Measurements from ENCODE around the gene MXD4.

MXD4 gene

DNA sequence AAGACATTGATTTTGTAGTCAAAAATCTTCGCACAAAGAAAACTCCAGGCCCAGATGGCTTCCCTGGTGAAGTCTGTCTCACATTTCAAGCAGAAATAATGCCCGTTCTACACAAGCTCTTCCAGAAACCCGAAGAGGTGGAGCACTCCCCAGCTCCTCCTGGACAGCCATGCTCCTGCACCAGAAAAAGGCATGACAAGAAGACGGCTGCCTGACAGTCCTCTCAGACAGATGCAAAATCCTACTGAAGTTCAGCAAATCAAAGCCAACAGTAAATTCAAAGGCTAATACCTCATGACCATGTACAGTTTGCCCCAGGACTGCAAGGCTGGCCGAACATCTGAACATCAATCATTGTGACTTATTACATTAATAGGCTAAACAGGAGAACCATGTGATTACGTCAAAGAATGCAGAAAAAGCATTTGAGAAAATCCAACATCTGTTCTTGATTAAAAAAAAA, 30.8 kb upstream of the MXD4 start:
- no peak for DNase-seq (ENCODE audit: low read depth)

DNA sequence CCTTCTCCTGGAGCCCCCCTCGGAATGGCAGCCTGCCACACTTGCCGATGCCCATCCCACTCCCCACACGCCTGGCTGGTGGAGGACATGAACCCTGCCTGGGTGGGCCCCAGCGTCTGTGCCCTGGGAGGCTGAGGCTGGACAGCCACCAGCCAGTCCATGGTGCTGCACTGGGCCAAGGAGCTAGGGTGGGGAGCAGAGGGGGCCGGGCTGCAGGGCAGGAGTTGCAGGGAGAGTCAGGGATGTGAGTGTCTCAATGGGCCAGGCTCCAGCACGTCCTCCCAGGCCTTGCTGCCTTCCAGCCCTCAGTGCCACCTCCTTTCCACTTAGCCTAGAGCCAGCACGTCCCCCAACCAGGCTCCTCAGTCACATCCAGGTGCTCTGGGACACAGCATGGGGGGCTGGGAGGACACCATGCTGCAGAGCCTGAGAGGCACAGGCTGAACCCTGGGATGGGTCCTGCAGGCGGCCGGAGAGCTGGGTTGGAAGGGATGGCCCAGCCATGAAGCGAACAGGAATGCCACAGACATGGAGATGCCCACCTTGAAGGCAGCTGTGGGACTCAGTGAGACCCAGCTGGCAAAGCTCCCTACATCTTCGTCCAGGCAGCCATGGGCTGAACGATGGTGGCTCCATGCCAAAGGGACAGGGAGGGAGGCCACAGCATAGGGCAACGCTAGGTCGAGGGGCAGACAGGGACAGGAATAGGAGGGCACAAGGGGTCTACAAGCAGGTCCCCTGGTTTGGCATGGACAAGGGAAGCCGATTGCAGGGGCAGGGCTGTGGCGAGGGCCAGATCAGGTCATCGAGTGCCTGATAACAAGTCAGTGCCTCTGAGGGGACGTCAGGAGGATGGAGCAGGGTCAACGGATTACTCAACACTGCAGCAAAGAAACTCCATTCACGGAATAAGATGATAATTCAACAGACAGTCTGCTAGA, 30.1 kb upstream of the MXD4 start:
- no peak for DNase-seq (ENCODE audit: low read depth)

DNA sequence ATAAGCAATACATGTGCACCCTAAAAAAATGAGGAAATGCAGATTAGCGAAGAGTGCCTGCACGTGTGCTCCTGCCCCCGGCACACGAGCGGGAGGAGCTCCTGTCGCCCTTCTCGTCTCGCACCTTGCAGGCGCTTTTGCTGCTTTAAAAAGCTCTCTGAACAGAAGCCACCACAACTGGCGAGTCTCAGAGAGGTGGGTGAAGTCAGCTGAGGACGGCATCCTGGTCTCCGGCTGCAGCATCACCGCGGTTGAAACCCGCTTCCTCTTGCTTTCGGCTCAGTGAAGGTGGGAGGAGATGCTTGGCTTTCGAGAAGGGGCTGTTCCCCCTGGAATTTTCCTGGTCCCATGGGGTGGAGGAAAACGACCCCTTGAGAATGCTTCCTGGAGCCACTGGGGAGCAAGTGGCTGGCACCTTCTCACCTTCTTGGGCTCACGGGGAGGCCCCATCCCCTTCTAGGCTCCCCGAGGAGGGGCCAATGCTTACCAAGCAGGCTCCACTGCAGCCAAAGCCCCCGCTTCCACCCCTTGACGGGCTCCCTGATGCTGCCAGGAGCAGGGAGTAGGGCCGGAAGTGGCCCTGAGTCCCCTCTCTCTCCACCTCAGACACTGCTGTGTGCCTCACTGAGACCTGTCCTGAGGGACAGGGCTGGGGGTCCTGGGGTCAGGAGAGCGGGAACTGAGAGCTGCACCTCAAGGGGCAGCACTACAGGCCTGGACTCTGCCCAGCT, 29.2 kb upstream of the MXD4 start:
- peak; percentile 66 for DNase-seq (ENCODE audit: low read depth)

DNA sequence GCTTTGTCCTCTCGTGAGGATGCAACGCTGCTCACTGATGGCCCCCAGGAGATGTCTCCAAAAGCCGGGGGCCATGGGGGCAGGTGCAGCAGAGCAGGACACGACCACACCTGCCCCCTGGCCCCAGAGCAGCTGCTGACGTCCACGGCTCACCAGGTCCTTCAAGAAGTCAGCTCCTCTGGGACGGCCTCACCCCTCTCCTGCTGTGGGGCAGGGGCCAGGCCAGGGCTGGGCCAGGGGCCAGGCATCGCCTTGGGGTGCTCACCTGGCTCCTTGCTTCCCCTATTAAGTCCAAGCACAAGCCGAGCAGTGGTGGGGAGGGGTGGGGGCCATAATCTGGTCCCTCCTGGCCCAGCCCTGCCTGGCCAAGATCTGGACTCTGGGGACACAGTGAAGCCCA, 28.6 kb upstream of the MXD4 start:
- no peak for DNase-seq (ENCODE audit: low read depth)

DNA sequence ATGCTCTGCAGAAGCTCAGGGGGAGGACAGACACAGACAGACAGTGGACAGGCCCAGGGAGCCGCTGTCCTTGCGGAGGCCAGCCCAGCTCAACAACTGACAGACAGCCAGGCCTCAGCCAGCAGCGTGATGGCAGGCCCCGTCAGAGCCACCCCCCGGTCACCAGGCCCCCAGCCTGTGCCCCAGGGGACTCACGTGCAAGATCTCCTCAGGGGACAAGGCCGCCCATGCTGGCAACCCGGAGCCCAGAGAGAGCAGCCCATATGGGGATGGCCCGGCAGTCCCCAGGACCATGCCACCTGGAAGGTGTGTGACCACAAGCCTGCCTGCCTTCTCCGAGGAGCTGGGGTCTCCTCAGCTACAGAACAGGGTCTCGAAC, 28.0 kb upstream of the MXD4 start:
- DNase-seq (ENCODE audit: low read depth) = no peak

DNA sequence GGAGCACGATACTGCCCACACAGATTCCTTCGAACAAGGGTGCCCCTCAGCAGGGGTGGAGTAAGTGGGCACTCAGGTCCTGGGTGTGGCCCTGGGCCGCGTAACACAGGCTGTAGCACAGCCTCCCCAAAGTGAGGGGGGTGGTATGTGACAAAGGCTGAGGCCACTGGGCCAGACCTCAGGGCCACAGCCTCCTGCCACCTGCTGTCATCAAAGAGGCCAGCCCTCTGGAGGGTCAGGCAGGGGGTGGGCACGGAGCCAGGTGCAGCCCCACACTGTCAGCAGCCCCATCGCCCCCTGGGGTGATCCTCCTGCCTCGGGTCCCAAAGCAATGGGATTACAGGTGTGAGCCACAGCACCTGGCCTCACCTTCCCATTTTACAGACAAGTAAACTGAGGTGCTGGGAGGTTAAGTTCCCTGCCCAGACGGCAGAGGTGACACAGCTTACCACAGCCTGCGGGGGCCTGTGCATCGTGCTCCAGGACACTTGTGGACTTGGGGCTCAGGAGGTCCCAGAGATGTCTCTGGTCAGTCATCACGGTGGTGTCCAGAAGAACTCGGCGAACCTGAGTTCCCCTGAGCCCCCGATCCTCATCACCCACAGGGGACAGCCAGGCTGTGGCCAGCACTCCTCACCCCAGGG, 27.5 kb upstream of the MXD4 start:
- DNase-seq (ENCODE audit: low read depth) = no peak

DNA sequence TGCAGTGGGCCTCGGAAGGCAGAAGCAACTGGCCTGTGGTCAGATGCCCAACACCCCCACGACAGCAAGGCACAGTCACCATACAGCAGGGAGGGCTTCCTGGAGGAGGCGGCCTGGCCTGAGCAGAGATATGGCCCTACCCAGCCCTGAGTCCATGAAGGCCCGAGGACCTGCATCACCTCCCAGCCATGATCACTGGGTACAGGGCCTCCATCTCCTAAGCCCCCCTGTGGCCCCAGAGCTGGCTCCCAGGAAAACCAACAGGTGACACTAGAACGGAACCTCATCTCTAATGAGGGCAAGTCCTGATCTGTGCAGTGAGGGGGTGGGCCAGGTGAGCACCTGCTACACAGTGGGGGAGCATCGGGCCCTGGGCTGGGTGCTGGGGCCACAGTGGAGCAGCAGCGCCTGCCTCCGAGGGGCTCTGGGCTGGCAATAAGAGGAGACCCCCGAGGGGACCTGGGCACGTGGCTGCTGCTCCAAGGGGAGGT, 26.2 kb upstream of the MXD4 start:
- no peak for DNase-seq (ENCODE audit: low read depth)

DNA sequence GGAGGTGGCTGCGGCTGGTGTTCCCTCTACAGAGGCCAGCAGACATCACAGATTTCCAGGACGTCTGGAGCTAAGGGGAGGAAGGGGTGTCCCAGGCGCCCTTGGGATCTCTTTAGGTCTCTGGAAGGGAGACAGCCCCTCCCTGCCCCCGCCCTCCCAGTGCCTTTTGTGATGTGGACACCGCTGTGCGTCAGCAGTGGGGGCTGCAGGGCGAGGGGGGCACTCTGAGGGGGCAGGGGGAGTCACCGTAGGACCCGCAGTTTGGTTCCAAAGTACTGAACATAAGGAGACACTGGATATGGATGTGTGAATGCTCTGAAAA, 25.6 kb upstream of the MXD4 start:
- no peak for DNase-seq (ENCODE audit: low read depth)

DNA sequence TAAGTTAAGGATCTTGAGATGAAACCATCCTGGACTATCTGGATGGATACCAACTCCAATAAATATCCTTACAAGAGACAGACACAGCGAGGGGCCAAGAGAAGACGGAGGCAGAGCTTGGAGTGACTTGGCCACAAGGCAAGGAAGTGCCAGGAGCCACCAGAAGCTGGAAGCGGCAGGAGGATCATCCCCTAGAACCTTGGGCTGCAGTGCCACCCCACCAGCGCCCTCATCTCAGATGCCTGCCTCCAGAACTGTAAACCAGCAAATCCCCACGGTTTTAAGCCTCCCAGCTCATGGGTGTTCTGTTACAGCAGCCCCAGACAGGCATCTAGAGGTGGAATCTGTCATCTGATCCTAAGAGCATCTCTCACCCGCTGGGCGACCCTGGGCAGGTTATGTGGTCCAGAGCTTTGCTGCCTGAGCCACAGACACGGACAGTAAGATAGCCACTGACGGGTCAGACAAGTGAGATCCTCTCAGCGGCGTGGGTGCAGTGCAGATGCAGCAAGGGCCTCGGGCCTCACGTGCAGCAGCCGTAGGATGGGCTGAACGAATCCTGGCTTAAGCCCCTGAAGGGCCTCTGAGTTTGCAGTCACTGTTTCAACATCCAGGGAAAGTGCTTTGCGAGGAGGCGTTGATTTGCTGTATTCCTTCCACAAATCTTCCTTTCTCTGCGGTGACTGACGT, 25.1 kb upstream of the MXD4 start:
- no peak for DNase-seq (ENCODE audit: low read depth)

DNA sequence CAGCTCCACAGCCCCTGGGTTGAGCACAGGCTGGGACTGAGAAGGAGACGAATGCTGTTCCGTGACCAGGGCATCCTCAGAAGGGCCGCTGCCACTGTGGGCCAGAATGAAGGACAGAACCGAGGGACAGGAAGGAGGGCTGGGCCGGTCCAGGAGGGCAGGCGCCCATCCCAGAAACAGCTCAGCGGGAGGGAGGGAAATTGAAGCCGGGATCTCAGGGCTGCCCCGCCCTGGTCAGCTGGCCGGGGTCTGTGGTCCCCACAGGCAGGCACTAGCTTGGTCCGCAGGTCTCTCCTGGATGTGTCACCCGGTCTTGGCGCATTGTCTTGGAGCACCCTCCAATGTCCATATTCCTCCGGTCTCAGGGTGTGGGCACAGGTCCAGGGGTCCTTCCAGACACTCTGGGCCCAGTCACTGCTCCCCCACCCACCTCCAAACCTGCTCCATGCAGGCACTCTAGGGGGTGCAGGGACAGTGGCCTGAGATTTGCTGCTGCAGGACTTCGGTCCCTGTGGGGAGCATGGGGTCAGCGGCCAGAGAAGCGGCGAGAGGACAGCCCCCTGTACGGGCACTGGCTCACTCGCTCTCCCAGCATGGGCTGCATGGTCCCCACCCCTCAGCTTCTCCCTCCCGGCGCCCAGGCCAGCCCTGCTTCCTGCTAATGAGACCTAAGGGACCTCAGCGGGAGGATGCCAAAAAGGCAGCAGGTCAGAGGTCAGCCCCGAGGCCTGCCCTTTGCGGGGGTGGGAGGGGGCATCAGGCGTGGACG, 23.9 kb upstream of the MXD4 start:
- DNase-seq (ENCODE audit: low read depth) = no peak

DNA sequence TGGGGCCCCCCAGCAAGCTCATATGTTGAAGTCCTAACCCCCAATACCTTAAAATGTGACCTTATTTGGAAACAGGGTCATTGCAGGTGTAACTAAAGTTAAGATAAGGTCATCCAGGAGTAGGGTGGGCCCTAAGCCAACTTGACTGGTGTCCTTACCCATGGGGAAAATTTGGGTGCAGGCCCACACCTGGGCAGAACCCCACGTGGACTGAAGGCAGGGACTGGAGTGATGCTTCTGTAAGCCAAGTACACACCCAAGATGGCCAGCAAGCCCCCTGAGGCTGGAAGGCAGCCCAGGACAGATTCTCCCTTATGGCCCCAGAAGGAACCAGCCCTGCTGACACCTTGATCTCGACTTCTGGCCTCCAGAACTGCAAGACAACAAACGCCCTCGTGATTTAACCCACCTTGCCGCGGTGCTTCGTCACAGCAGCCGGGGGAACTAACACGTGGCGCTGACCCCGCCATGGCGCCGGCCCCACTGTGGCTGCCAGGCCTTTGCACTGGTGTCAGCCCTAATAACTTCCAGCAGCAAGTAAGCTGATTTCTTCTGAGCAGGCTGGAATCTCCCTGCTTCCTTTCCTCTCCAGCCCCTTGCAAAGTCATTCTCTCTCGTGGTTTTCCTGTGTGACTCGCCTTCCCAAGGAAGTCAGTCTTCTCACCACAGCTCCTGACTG, 23.2 kb upstream of the MXD4 start:
- no peak for DNase-seq (ENCODE audit: low read depth)

DNA sequence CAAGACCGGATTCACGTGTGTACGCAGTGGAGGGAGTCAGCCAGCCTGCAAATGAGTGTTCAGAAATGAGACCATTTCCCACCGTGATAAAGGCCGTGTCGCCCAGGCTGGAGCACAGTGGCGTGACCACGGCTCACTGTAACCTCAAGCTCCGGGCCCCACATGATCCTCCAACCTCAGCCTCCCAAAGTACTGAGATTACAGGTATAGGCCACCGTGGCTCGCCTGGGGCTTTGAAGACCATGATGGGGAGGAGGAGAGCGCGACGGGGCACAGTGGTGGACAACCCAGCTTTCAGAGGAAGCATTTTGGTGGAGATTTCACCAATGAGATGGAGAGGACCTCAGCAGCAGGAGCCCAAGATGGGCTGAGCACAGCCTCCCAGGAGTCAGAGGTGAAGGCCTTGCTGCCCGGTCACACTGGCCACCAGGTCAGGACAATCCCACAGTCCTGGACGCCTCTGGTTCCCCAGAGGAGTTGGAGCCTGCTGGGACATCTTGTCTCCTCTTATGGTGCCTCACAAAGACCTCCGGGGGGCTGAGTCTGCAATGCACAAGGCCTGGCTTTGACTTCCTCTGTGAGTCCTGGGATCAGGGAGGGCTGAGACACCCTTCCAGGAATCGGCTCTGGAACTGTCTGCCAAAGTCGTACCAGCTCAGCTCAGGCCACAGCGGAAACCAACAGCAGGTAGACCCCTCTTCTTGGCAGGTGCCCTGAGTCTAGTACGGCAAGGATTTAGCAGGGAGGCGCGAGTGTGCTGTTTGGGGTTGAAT, 22.4 kb upstream of the MXD4 start:
- DNase-seq (ENCODE audit: low read depth) = no peak

DNA sequence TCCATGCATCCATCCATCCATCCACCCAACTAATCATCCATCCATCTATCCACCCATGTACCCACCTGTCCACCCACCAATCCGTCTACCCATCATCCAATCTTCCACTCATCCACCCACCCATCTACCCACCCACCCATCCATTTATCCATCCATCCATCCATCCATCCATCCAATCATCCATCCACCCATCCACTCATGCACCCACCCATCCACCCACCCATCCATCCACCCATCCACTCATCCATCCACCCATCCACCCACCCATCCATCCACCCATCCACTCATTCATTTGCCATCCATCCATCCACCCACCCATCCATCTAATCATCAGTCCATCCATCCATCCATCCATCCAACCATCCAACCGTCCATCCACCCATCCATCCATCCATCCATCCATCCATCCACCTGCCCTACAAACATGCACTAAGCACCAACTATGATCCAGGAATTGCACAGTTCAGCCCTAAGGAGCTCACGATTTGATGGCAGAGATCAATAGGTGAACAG, 21.3 kb upstream of the MXD4 start:
- DNase-seq (ENCODE audit: low read depth) = no peak

DNA sequence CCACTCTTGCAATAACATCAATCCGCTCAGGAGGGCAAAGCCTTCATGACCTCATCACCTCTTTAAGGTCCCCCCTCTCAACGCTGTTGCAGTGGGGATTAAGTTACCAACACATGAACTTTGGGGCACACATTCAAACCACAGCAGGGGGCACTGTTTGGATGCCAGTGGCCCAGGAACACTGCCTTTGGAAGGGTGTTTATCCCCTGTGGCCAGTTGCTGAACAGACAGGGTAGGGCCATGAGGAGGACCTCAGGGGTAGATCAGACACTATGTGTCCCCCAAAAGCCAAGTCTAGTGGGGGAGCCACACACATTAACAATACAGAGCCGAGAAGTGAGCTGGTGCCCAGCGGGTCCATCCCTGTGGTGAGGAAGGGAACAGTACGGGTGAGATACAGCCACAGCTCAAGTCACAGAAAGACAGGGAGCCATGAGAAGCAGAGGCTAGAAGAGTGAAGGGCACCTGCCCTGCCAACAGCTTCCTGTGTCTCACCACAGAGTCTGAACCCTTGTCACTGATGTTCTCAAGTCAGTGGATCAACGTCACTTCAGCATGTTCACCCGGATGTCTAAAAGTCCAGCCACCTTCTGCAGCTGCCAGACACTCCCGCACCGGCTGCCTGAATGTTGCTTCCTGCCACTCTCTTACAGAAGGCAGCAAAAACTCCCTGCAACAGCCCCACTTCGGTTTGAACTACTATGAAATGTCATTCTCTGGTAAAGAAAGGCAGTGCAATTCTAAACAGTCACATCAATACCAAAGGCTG, 19.9 kb upstream of the MXD4 start:
- DNase-seq (ENCODE audit: low read depth) = peak; percentile 74

DNA sequence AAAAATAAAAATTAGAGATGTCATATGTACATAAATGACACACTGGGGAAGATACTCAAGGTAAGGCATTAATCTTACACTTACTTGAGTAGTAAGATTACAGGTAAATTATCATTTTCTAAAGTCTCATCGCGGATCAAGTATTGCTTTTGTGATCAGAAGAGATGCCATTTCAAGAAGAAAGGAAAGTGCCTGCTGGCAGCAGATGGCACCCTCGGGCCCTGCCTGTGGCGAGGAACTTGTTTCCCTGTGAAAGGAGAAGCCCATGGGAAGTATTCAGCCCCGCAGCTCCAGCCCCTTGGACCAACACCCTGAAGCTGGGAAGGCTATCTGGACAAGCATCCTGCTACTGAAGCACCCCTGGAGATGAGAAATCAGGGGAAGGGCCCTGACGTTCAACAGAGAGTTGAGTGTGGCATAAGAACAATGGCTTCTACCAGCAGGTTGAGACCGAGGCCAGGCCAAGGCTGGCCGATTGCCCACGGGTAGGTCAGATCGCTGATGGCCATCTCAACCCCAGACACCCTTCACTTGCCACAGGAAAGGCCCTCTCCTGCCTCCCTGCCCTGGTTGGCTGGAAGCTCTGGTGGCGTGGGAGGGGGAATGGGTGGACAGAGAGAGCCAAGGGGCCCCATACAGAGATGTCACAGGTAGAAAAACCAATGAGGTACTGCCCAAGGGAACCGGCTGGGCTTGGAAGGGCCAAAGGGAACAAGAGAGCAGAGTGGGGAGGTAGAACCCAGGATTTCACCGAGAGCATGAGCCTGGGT, 18.8 kb upstream of the MXD4 start:
- no peak for DNase-seq (ENCODE audit: low read depth)

DNA sequence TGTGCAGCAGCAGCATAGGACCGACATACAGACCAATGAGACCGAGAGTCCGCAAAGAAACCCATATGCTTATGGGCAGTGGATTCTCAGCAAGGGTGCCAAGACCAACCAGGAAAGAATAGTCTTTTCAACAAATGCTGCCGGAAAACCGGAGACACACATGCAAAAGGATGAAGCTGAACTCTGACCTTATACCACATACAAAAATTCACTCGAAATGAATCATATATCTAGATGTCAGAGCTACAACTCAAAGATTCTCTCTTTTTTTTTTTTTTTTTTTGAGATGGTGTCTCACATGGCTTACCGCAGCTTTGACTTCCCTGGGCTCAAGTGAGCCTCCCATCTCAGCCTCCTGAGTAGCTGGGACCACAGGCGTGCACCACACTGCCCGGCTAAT, 16.0 kb upstream of the MXD4 start:
- no peak for DNase-seq (ENCODE audit: low read depth)

DNA sequence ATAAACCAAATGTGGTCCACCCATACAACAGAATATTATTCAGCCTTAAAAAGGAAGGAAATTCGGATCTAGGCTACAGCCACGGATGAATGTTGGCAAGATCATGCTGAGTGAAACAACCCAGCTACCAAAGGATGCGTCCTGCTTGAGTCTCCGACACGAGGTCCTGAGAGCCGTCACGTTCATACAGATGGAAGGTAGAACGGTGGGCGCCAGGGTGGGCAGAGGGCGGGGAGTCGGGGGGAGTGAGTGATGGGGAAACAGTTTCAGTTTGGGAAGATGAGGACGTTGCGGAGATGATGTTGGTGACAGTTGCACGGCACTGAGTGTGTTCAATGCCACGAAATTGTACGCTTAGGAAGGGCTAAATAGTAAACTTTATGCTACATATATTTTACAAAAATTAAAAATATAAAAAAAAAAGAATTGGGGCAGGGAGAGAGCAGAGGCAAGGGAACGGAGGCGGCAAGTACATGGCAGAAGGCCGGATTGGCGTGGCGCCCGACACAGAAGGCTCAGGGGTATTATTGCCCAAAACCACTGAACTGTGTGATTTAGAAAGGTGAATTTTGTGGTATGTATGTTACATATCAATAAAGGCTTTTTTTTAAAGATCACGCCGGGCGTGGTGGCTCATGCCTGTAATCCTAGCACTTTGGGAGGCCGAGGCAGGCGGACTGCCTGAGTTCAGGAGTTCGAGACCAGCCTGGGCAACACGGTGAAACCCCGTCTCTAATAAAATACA, 14.8 kb upstream of the MXD4 start:
- DNase-seq (ENCODE audit: low read depth) = no peak
